ENCODE results near the gene LDB2. TPM values are rescaled to one million over a fixed set of nuclear protein-coding genes. Genes with fewer than 3 reads are reported as not detected.

LDB2 gene
- total RNA-seq, 1 experiment from 2014 or later: not detected

- BruUV-seq (replicated peaks): no TSS peak
- intact Hi-C loops (cut with micrococcal nuclease; ENCODE audit: unreplicated experiment): no loop called here
- Mint-ChIP-seq H3K4me1 (ENCODE audit: low read depth, unreplicated experiment) (no peaks in the 10 kb centered on the region), H3K27ac (ENCODE audit: unreplicated experiment) (no peak overlapping the region), H3K4me3 (ENCODE audit: low read depth, unreplicated experiment) (no peak overlapping the region), H3K27me3 (ENCODE audit: unreplicated experiment) (peaks cover 27% of the 10 kb centered on the region), H3K36me3 (ENCODE audit: insufficient read depth, unreplicated experiment) (no peaks in the 10 kb centered on the region), H3K9me3 (ENCODE audit: low read depth, unreplicated experiment) (peaks cover 3% of the 10 kb centered on the region)
- TF ChIP-seq CTCF (IDR thresholded peaks at IDR 0.05; ENCODE audit: unreplicated experiment): no peak
- CTCF ChIA-PET: no interaction called here
- DNase-seq: no peak
Observed at GRCh38 chr4:16550531-16550930, 347.9 kb downstream of the LDB2 start.

GRCh38 chr4:16545656-16546055, 352.8 kb downstream of the LDB2 start:
- DNase-seq: no peak
- H3K4me3 Mint-ChIP-seq (ENCODE audit: low read depth, unreplicated experiment): no peak overlapping the region
- no peaks in the 10 kb centered on the region for H3K9me3 Mint-ChIP-seq (ENCODE audit: low read depth, unreplicated experiment)
- intact Hi-C loops (cut with micrococcal nuclease; ENCODE audit: unreplicated experiment): no loop called here
- no TSS peak for BruUV-seq (replicated peaks)
- no peak overlapping the region for H3K27ac Mint-ChIP-seq (ENCODE audit: unreplicated experiment)
- CTCF ChIA-PET: no interaction called here
- no peak for TF ChIP-seq CTCF (IDR thresholded peaks at IDR 0.05; ENCODE audit: unreplicated experiment)
- H3K4me1 Mint-ChIP-seq (ENCODE audit: low read depth, unreplicated experiment): no peaks in the 10 kb centered on the region
- no peaks in the 10 kb centered on the region for H3K36me3 Mint-ChIP-seq (ENCODE audit: insufficient read depth, unreplicated experiment)
- H3K27me3 Mint-ChIP-seq (ENCODE audit: unreplicated experiment): peaks cover 47% of the 10 kb centered on the region

- no peak for DNase-seq
- TF ChIP-seq CTCF (IDR thresholded peaks at IDR 0.05; ENCODE audit: unreplicated experiment): no peak
- no peaks in the 10 kb centered on the region for H3K4me1 Mint-ChIP-seq (ENCODE audit: low read depth, unreplicated experiment)
- peaks cover 47% of the 10 kb centered on the region for H3K27me3 Mint-ChIP-seq (ENCODE audit: unreplicated experiment)
- no peaks in the 10 kb centered on the region for H3K36me3 Mint-ChIP-seq (ENCODE audit: insufficient read depth, unreplicated experiment)
- CTCF ChIA-PET: no interaction called here
- BruUV-seq (replicated peaks): no TSS peak
- no peaks in the 10 kb centered on the region for H3K9me3 Mint-ChIP-seq (ENCODE audit: low read depth, unreplicated experiment)
- intact Hi-C loops (cut with micrococcal nuclease; ENCODE audit: unreplicated experiment): no loop called here
- no peak overlapping the region for H3K27ac Mint-ChIP-seq (ENCODE audit: unreplicated experiment)
- no peak overlapping the region for H3K4me3 Mint-ChIP-seq (ENCODE audit: low read depth, unreplicated experiment)
Observed at GRCh38 chr4:16544869-16545268, 353.6 kb downstream of the LDB2 start.

GRCh38 chr4:16544251-16544721, 354.2 kb downstream of the LDB2 start:
- H3K9me3 Mint-ChIP-seq (ENCODE audit: low read depth, unreplicated experiment): no peaks in the 10 kb centered on the region
- no peak for TF ChIP-seq CTCF (IDR thresholded peaks at IDR 0.05; ENCODE audit: unreplicated experiment)
- intact Hi-C loops (cut with micrococcal nuclease; ENCODE audit: unreplicated experiment): no loop called here
- H3K27me3 Mint-ChIP-seq (ENCODE audit: unreplicated experiment): peaks cover 47% of the 10 kb centered on the region
- no peak overlapping the region for H3K4me3 Mint-ChIP-seq (ENCODE audit: low read depth, unreplicated experiment)
- H3K27ac Mint-ChIP-seq (ENCODE audit: unreplicated experiment): no peak overlapping the region
- no TSS peak for BruUV-seq (replicated peaks)
- no peaks in the 10 kb centered on the region for H3K36me3 Mint-ChIP-seq (ENCODE audit: insufficient read depth, unreplicated experiment)
- no peak for DNase-seq
- no peaks in the 10 kb centered on the region for H3K4me1 Mint-ChIP-seq (ENCODE audit: low read depth, unreplicated experiment)
- CTCF ChIA-PET: no interaction called here

Data from Calu3 (cell line).